GM10248 (cell line): ENCODE measurements around the gene DNAJC11.

Experiments used
- CTCF ChIA-PET: fragments of 300-600 bp; sonication (Branson Sonifier 250); formaldehyde crosslinking; extraction: SDS; loops from one replicate; lab custom pipeline; 2021; ENCODE audit warnings: antibody characterized with exemption; lab: Yijun Ruan, JAX
- POLR2A ChIA-PET: fragments of 350-650 bp; sonication (Branson Sonifier 250); formaldehyde crosslinking; extraction: SDS; loops from one replicate; lab custom pipeline; 2020; ENCODE audit warnings: antibody characterized with exemption; lab: Yijun Ruan, JAX
- DNase-seq: peaks from one replicate; pipeline ENCODE4 v3.0.0; 2012; ENCODE audit errors: extremely low spot score
- CTCF ChIP-seq: IDR thresholded peaks from 2 replicates; pipeline ENCODE4 v1.5.1; 2012; ENCODE audit warnings: mild to moderate bottlenecking, low read depth; ENCODE audit errors: extremely low read depth, missing control alignments, control extremely low read depth

DNAJC11 gene

GRCh38 chr1:6688757-6689156 is 12.9 kb downstream of the DNAJC11 start:
- POLR2A ChIA-PET: no interaction called here
- no peak for DNase-seq
- CTCF ChIA-PET: interaction anchor here (0.9 to 1.0 kb wide), 2 partner anchors 12 to 13 kb away, joined by 3 to 4 read pairs; partner anchors contain the start of gene DNAJC11

GRCh38 chr1:6688001-6688400 is 13.6 kb downstream of the DNAJC11 start:
- POLR2A ChIA-PET: no interaction called here
- no peak for DNase-seq
- CTCF ChIA-PET: no interaction called here
- no peak for TF ChIP-seq CTCF

More at GRCh38 chr1:6688757-6689156, 12.9 kb downstream of the DNAJC11 start:
- TF ChIP-seq CTCF: no peak

GRCh38 chr1:6686294-6686693 is 15.3 kb downstream of the DNAJC11 start:
- ChIA-PET POLR2A (no interaction called here), CTCF (interaction anchor here (1.0 to 1.5 kb wide), 3 partner anchors 15 to 133 kb away, joined by 3 to 7 read pairs (median 4); partner anchors contain the start of genes DNAJC11 and NOL9)
- no peak for TF ChIP-seq CTCF
- no peak for DNase-seq

GRCh38 chr1:6685381-6685780 is 16.2 kb downstream of the DNAJC11 start:
- TF ChIP-seq CTCF: no peak
- ChIA-PET CTCF (interaction anchor here (0.7 to 1.5 kb wide), 4 partner anchors 10 to 386 kb away, joined by 3 to 6 read pairs (median 4); partner anchors contain the start of gene DNAJC11), POLR2A (no interaction called here)
- no peak for DNase-seq

GRCh38 chr1:6683434-6683833 is 18.2 kb downstream of the DNAJC11 start:
- no peak for DNase-seq
- ChIA-PET POLR2A (no interaction called here), CTCF (interaction anchor here (0.9 to 2.8 kb wide), 4 partner anchors 13 to 41 kb away, joined by 3 to 8 read pairs (median 4); no protein-coding TSS in a partner anchor)
- no peak for TF ChIP-seq CTCF

GRCh38 chr1:6675941-6676340 is 25.7 kb downstream of the DNAJC11 start:
- ChIA-PET CTCF (interaction anchor here (1.3 to 1.6 kb wide), 2 partner anchors 9 to 26 kb away, joined by 4 read pairs; partner anchors contain the start of gene DNAJC11), POLR2A (no interaction called here)
- no peak for DNase-seq
- no peak for TF ChIP-seq CTCF
